ENCODE measurements around the gene CFAP221.

Gene CFAP221

GRCh38 chr2:119650846-119651370, 106.7 kb downstream of the CFAP221 start:
- no peak for TF ChIP-seq CTCF (IDR thresholded peaks at IDR 0.05; ENCODE audit: insufficient read depth, low read length, poor library complexity, severe bottlenecking)

GRCh38 chr2:119657466-119658145, 113.4 kb downstream of the CFAP221 start:
- Histone ChIP-seq H3K27me3 (replicated peaks; ENCODE audit: control insufficient read depth, insufficient read depth, low read length) (no peaks in the 10 kb centered on the region), H3K4me3 (replicated peaks; ENCODE audit: low read depth, low read length) (no peak overlapping the region), H3K36me3 (ENCODE audit: control insufficient read depth, insufficient read depth, low read length) (no peaks in the 10 kb centered on the region)
- no peak for TF ChIP-seq CTCF (IDR thresholded peaks at IDR 0.05; ENCODE audit: insufficient read depth, low read length, poor library complexity, severe bottlenecking)
- no peak for DNase-seq (ENCODE audit: extremely low read depth, insufficient read length)

More at GRCh38 chr2:119650846-119651370, 106.7 kb downstream of the CFAP221 start:
- Histone ChIP-seq H3K27me3 (replicated peaks; ENCODE audit: control insufficient read depth, insufficient read depth, low read length) (no peaks in the 10 kb centered on the region; the same call in none of the 2 replicates), H3K36me3 (ENCODE audit: control insufficient read depth, insufficient read depth, low read length) (no peaks in the 10 kb centered on the region), H3K4me3 (replicated peaks; ENCODE audit: low read depth, low read length) (no peak overlapping the region)
- DNase-seq (ENCODE audit: extremely low read depth, insufficient read length), result no peak

- H3K27me3 ChIP-seq (replicated peaks; ENCODE audit: control insufficient read depth, insufficient read depth, low read length), result no peaks in the 10 kb centered on the region
- peak; percentile 88 for TF ChIP-seq CTCF (IDR thresholded peaks at IDR 0.05; ENCODE audit: insufficient read depth, low read length, poor library complexity, severe bottlenecking)
- DNase-seq (ENCODE audit: extremely low read depth, insufficient read length), result no peak
- no peaks in the 10 kb centered on the region for H3K36me3 ChIP-seq (ENCODE audit: control insufficient read depth, insufficient read depth, low read length)
- H3K4me3 ChIP-seq (replicated peaks; ENCODE audit: low read depth, low read length), result no peak overlapping the region
Measured at GRCh38 chr2:119659601-119660342, 115.5 kb downstream of the CFAP221 start.

- TF ChIP-seq CTCF (IDR thresholded peaks at IDR 0.05; ENCODE audit: insufficient read depth, low read length, poor library complexity, severe bottlenecking), result no peak
- Histone ChIP-seq H3K36me3 (ENCODE audit: control insufficient read depth, insufficient read depth, low read length) (no peaks in the 10 kb centered on the region), H3K27me3 (replicated peaks; ENCODE audit: control insufficient read depth, insufficient read depth, low read length) (no peaks in the 10 kb centered on the region), H3K4me3 (replicated peaks; ENCODE audit: low read depth, low read length) (no peak overlapping the region)
- no peak for DNase-seq (ENCODE audit: extremely low read depth, insufficient read length)
Measured at GRCh38 chr2:119660343-119660658, 116.1 kb downstream of the CFAP221 start.

GRCh38 chr2:119662297-119662696, 118.0 kb downstream of the CFAP221 start:
- no peaks in the 10 kb centered on the region for H3K27me3 ChIP-seq (replicated peaks; ENCODE audit: control insufficient read depth, insufficient read depth, low read length)
- no peaks in the 10 kb centered on the region for H3K36me3 ChIP-seq (ENCODE audit: control insufficient read depth, insufficient read depth, low read length)
- no peak for DNase-seq (ENCODE audit: extremely low read depth, insufficient read length)
- H3K4me3 ChIP-seq (replicated peaks; ENCODE audit: low read depth, low read length), result no peak overlapping the region
- TF ChIP-seq CTCF (IDR thresholded peaks at IDR 0.05; ENCODE audit: insufficient read depth, low read length, poor library complexity, severe bottlenecking), result no peak

Data from GM06990 (cell line).